NCI-H345 treated with DMSO at 0.1 percent for 48 hours (cell line): Measurements from ENCODE around the gene DDX56.

Experiments used
- DNase-seq: peaks from one replicate; lab custom pipeline; 2025; ENCODE audit not compliant: unreplicated experiment; lab: John Stamatoyannopoulos, UW

The DDX56 gene

GRCh38 chr7:44573464-44574286, at the start of gene DDX56:
Gene DDX56 (minus strand): TSS chr7:44573908. CDS start chr7:44573895, 13 bp downstream.
- DNase-seq, result peak; percentile 90

GRCh38 chr7:44622342-44623151, 48.8 kb upstream of the DDX56 start:
- no peak for DNase-seq

- DNase-seq, result no peak
These were observed 48.0 kb upstream of the DDX56 start for GRCh38 chr7:44621750-44622103.

- DNase-seq, result no peak
These were observed 47.5 kb upstream of the DDX56 start for GRCh38 chr7:44621034-44621749.

GRCh38 chr7:44618753-44619152, 45.0 kb upstream of the DDX56 start:
- DNase-seq, result no peak

GRCh38 chr7:44618045-44618444, 44.3 kb upstream of the DDX56 start:
- DNase-seq, result no peak

GRCh38 chr7:44617225-44617890, 43.6 kb upstream of the DDX56 start:
- DNase-seq, result no peak

- DNase-seq, result no peak
These were observed 42.8 kb upstream of the DDX56 start for GRCh38 chr7:44616545-44616944.

- no peak for DNase-seq
These were observed 42.1 kb upstream of the DDX56 start for GRCh38 chr7:44615793-44616192.

- DNase-seq, result no peak
These were observed 41.5 kb upstream of the DDX56 start for GRCh38 chr7:44615149-44615611.

- no peak for DNase-seq
These were observed 36.1 kb upstream of the DDX56 start for GRCh38 chr7:44609829-44610228.

GRCh38 chr7:44608916-44609648, 35.4 kb upstream of the DDX56 start:
- no peak for DNase-seq

GRCh38 chr7:44607141-44608068, 33.7 kb upstream of the DDX56 start:
- DNase-seq, result no peak

GRCh38 chr7:44606341-44607140, 32.8 kb upstream of the DDX56 start, which contains the start of gene OGDH:
Gene OGDH (plus strand): TSS chr7:44606627. CDS start chr7:44624344, 17,717 bp downstream.
- DNase-seq, result peak; percentile 97

GRCh38 chr7:44604941-44605340, 31.2 kb upstream of the DDX56 start:
- DNase-seq, result no peak

- DNase-seq, result no peak
These were observed 29.5 kb upstream of the DDX56 start for GRCh38 chr7:44603193-44603592.

GRCh38 chr7:44602576-44602910, 28.8 kb upstream of the DDX56 start:
- DNase-seq, result no peak

GRCh38 chr7:44599222-44599621, 25.5 kb upstream of the DDX56 start:
- no peak for DNase-seq
